HL-60 (cell line): ENCODE data around the gene TEX35.

Source experiments
- DNase-seq, 2 experiments: peaks; one replicate each; pipeline ENCODE4 v3.0.0-alpha.2; 2010 to 2020; ENCODE audit warnings: low read depth in 1 of 2, low spot score in 1 of 2
- H3K27ac ChIP-seq: fragments of 250-450 bp; sonication (Bioruptor Pico); replicated peaks from 2 replicates; pipeline ENCODE4 v1.5.1; 2020; ENCODE audit warnings: mild to moderate bottlenecking, moderate library complexity
- H3K27me3 ChIP-seq: fragments of 250-450 bp; sonication (Bioruptor Pico); 2 replicates; pipeline ENCODE4 v1.5.1; 2021; ENCODE audit warnings: mild to moderate bottlenecking, moderate library complexity; ENCODE audit not compliant: insufficient read depth, poor library complexity, severe bottlenecking
- H3K4me3 ChIP-seq: replicated peaks from 2 replicates; pipeline ENCODE4 v1.5.1; 2011; ENCODE audit warnings: mild to moderate bottlenecking, control low read depth, low read length; ENCODE audit not compliant: insufficient read depth
- CTCF ChIP-seq: IDR thresholded peaks from one replicate; pipeline ENCODE4 v1.5.1; 2011; ENCODE audit warnings: low read length, control low read depth, inconsistent platforms; ENCODE audit not compliant: insufficient read depth
- GABPA ChIP-seq: IDR thresholded peaks from 2 replicates; pipeline ENCODE4 v1.6.1; 2012; ENCODE audit warnings: low read depth
- POLR2AphosphoS5 ChIP-seq: IDR thresholded peaks from 2 replicates; pipeline ENCODE4 v1.6.1; 2012; ENCODE audit warnings: low read depth
- REST ChIP-seq: IDR thresholded peaks from 2 replicates; pipeline ENCODE4 v1.6.1; 2012; ENCODE audit warnings: low read depth; ENCODE audit not compliant: insufficient replicate concordance
- SPI1 ChIP-seq: IDR thresholded peaks from 2 replicates; pipeline ENCODE4 v1.6.1; 2012; ENCODE audit warnings: low read depth, mild to moderate bottlenecking, borderline replicate concordance

TEX35 gene

GRCh38 chr1:178509414-178510007 is 3.4 kb upstream of the TEX35 start:
- H3K27ac ChIP-seq: no peak overlapping the region
- DNase-seq: no peak
- TF ChIP-seq REST: no peak
- no peak for TF ChIP-seq POLR2AphosphoS5
- no peak for TF ChIP-seq CTCF
- TF ChIP-seq GABPA: no peak
- no peak for TF ChIP-seq SPI1
- H3K4me3 ChIP-seq: no peak overlapping the region
- H3K27me3 ChIP-seq: no peaks in the 10 kb centered on the region

- Histone ChIP-seq H3K27ac (no peak overlapping the region), H3K27me3 (no peaks in the 10 kb centered on the region), H3K4me3 (no peak overlapping the region)
- TF ChIP-seq REST (no peak), SPI1 (no peak), CTCF (no peak), GABPA (no peak), POLR2AphosphoS5 (no peak)
- no peak for DNase-seq
Measured at GRCh38 chr1:178510155-178510554, 2.8 kb upstream of the TEX35 start.

- Histone ChIP-seq H3K4me3 (no peak overlapping the region), H3K27ac (no peak overlapping the region), H3K27me3 (no peaks in the 10 kb centered on the region)
- no peak for TF ChIP-seq GABPA
- DNase-seq: no peak
Measured at GRCh38 chr1:178513278-178513983, 522 bp downstream of the TEX35 start.

GRCh38 chr1:178516110-178516509 is 3.2 kb downstream of the TEX35 start:
- no peak overlapping the region for H3K27ac ChIP-seq
- no peak for DNase-seq
- no peaks in the 10 kb centered on the region for H3K27me3 ChIP-seq
- no peak overlapping the region for H3K4me3 ChIP-seq
- TF ChIP-seq CTCF (no peak), GABPA (no peak), POLR2AphosphoS5 (no peak), REST (no peak), SPI1 (no peak)
